GM21360 (cell line): ENCODE results near the gene USP24.
"Not testable (repeated sequence)": the region's sequence is repeated elsewhere in the genome, so short reads cannot be mapped to it uniquely, and the experiment has no call there.

Experiments used
- ATAC-seq: cut with Tn5 transposase; IDR thresholded peaks from one replicate; pipeline ENCODE4 v1.9.1; 2021; ENCODE audit warnings: mild to moderate bottlenecking, moderate library complexity; ENCODE audit not compliant: unreplicated experiment

The USP24 gene

GRCh38 chr1:55232448-55233144 is 17.4 kb upstream of the USP24 start:
- no peak for ATAC-seq

DNA sequence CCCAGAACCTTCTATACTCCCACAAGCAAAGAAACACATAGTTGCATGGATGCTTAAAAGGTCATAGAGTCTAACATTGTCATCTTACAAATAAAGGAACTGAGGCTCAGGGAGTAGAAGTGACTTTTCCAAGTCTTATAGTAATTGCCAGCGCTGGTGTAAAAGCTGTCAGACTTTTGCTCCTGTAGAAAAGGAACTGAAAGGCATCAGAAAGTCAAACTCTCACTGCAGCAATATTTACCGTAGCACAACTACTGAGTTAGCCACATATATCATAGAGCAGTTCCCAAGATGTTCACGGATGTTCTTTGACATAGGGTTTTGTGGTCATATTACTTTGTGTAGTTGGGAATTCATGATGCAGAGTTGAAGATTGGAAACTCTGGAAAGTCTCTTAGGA is 16.6 kb upstream of the USP24 start:
- no peak for ATAC-seq

DNA sequence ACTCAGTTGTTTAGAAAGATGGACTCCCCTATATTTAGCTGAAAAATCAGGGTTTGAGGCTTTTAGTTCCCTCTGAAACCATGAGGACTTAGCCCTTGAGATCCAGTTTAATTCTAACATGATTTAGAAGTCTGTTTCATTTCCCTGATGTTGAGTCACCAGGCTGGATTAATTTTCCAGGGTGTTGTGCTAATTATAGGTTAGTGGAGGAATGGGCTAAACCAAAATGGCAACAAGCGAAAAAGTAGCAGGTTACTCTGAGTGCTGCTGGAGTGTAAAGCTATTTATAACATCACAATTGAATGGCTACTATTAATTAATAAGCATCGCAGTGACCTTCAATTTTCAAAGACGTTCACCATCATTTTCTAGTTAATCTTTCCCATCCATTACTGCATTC is 15.5 kb upstream of the USP24 start:
- ATAC-seq, result no peak

DNA sequence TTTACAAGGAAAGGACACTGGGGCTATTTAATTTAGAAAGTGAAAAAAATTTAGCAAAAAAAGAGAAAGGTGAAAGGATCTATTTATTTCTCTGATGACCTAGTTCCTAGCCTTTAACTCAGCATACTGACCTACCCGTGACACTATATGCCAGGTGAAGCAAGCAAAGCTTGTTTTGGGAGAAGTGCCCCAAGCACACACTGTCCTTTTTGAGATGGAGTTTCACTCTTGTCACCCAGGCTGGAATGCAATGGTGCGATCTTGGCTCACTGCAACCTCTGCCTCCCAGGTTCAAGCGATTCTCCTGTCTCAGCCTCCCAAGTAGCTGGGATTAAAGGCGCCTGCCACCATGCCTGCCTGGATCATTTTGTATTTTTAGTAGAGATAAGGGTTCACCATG is 14.6 kb upstream of the USP24 start:
- not testable (repeated sequence) for ATAC-seq

DNA sequence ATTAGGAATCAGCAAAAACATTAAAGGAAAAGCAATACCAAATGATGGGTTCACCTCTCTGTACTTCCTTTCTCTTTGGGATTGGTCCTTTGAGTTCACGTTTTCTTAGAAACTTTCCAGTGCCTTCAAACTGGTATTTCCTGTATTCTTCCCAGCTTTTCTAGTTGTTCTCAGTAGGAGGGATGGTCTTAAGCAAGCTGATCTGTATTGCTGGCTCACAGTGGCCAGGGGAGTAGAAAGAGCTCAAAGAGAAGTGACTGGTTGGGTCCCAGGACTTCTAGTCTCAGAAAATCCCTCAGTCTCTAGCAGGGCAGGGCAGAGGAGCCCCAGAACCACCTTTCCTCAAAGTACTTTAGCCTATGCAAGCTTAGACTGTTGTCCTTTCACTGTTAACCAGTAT is 10.1 kb upstream of the USP24 start:
- ATAC-seq, result no peak

DNA sequence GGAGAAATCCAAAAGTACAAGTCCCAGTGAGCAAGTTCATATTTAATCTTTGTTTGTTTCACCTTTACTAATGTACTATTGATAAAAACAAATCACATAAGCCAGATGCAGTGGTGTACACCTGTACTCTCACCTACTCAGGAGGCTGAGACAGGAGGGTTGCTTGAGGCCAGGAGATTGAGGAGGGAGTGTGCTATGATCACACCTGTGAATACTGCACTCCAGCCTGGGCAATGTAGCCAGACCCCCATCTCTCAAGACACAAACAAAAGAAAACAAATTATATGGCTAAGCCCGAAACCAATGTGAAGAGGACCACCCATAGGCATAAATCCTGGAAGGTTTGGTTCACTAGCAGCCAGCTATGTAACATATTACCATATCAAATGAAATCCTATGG is 9.6 kb upstream of the USP24 start:
- no peak for ATAC-seq

DNA sequence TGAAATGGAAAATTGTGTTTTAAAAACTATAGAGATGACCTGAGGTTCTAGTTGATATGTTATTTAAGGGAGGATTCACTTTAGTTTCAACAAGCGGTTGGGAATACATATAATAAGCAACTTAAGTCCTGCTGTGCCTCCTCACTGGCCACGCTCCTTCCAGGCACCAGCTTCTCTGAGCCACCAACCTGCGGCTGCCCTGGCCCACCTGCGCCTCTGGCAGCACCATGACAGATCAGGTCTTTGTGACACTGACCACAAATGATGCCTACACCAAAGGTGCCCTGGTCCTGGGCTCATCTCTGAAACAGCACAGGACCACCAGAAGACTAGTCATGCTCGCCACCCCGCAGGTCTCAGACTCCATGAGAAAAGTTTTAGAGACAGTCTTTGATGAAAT is 7.0 kb upstream of the USP24 start:
- no peak for ATAC-seq

GRCh38 chr1:55217226-55217986 is 2.2 kb upstream of the USP24 start:
- ATAC-seq, result no peak

GRCh38 chr1:55216096-55216495 is 932 bp upstream of the USP24 start:
- no peak for ATAC-seq

GRCh38 chr1:55214934-55215193 is 300 bp downstream of the USP24 start:
- peak; percentile 15 for ATAC-seq

DNA sequence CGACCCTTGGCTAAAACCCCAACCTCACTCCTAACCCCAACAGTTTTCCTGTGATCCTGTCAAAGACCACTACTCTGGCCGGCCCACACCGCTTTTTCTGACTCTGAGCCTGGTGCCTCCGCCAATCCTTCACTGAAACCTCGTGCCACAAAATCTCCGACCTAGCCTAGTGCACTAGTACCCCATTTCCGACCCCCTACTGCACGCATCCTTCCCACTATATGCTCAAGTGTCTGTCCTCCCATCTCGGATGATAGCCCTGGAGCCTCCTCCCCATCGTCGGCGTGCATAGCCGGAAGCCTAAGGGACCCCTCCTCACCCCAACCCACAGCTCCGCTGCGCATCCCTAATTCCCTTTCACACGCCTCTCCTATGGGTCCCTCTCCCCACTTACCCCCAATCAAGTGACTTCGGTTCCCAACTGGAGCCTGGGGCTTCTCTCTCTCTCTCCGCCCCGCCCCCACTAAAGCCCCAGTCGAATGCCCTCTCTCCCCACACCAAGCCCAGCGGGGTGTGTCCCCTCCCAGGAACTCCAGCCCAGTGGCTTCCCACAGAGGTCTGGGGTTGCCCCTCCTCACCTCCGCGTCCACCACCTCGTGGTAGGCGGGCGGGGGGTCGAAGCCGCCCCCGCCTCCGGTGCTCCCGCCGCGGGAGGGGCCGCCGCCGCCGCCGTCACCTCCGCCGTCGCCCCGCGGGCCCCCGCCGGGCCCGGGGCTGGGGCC is 791 bp downstream of the USP24 start:
- ATAC-seq, result peak; percentile 15

- ATAC-seq, result no peak
Observed at GRCh38 chr1:55213885-55214211, 1.3 kb downstream of the USP24 start.

- no peak for ATAC-seq
Observed at GRCh38 chr1:55213151-55213884, 1.8 kb downstream of the USP24 start.

DNA sequence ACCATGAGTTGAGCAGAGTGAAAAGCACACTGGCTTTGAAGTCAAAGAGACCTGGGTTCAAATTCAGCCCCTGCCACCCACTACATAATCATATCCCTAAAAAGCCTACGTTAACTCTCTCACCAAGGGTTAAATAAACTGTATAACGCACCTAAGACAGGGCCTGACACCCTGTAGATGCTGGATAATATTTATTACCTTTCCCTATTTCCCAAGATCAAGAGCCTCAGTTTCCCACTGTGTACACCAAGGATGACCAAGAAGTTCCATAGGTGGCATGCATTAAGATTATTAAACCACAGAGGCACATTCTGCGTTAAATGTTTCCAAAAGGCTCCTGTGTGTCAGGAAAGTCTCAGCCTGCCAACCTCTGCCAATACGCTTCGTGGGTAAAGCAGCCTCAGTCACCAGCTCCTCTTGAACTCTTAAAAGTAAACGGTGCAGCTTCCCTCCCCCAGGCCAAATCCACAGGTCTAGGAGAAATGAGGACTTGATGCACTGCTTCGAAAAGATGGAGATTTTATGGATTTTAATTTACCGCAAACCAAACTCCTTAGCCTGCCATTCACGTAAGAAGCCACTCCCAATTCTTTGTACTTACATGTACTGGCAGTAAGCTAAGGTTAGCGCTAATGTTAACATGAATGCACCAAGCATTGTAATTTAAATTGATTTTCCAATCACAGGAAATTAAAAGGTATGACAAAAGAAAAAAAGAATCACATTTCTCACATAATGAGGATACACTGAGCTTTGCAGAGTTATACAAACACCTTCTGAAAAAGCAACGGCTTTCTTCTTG is 2.6 kb downstream of the USP24 start:
- no peak for ATAC-seq

GRCh38 chr1:55211863-55212262 is 3.3 kb downstream of the USP24 start:
- no peak for ATAC-seq

DNA sequence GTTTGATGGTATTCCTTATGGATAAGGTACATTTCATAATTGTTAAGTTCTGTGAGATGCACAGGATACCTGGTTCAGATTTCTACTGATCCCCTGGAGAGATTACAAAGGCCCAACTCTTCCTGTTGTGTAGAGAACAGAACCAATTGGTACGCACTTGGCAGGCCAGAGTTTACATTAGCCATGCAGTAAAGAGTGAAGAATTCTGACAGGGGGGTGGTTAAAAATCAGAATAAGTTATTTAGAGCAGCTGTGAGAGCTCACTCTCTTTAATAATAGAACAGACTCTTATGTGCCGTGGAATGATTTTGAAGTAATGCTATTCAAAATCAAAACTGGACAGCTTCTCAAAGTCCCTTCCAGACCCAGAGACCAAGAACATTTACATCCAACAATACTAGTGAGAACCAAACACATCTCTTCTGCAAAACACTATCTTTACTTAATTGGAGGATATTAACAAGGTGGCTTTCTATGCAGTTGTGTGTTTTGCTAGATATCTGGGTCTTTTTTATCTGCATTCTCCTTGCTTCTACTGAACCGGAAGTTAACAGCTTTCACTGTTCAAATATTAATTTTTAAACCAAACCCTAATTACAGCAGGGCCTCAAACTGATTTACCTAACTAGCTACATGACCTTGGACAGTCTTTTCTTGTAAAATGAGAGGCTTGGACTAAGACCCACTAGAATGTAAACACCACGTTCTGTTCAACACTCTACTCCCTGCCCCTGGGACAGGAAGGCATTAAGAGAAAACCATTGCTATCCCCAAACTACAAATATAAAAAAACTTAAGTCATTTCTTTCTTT is 4.0 kb downstream of the USP24 start:
- no peak for ATAC-seq

DNA sequence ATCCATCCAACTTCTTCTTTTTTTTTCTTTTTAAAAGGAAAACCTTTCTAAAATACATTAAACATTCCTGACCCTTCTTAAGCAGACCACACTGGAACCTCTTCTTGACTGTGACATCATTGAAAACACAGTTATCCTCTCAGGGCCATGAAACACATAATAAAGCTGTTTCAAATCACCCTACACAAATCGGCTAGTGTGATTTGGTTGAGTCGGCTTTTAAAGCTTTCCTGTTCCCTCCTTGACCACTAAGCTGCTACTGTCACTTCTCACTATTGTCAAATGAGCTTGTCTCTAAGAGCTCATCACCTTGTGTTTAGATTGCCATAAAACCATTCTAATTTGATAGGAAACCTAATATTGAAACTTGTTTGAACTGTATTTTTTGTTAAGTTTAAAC is 5.9 kb downstream of the USP24 start:
- ATAC-seq, result peak; percentile 24

- no peak for ATAC-seq
Observed at GRCh38 chr1:55206210-55206609, 9.0 kb downstream of the USP24 start.

- peak; percentile 87 for ATAC-seq
Observed at GRCh38 chr1:55204997-55205396, 10.2 kb downstream of the USP24 start.

- ATAC-seq, result no peak
Observed at GRCh38 chr1:55203064-55203463, 12.1 kb downstream of the USP24 start.
